Measurements from ENCODE around the gene PAX5. TPM values are rescaled to one million over a fixed set of nuclear protein-coding genes. Genes with fewer than 3 reads are reported as not detected.

Gene PAX5
- total and polyA plus RNA-seq, 9 donors, result 0.02 to 0.28 (median 0.05) TPM; not detected in 6

DNA sequence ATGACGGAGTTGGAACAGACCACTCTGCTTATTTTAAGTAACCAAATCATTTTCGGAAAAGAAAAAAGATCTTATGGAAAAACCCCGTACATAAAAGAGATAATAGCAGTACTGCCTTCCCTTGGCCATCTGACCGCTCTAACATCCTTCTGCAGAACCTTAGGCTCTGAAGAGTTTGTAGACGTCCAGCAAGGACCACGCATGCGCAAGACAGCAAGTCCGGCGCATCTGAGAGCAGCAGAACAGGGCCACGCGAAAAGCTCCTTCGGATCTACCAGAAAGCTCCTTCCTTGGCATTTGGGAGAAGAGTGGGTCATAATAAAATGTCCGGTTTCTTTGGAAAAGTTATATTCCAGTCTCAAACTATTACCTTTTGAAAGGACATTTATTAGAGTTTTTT is 26.8 kb downstream of the PAX5 start:
- TF ChIP-seq, protein P1, sequence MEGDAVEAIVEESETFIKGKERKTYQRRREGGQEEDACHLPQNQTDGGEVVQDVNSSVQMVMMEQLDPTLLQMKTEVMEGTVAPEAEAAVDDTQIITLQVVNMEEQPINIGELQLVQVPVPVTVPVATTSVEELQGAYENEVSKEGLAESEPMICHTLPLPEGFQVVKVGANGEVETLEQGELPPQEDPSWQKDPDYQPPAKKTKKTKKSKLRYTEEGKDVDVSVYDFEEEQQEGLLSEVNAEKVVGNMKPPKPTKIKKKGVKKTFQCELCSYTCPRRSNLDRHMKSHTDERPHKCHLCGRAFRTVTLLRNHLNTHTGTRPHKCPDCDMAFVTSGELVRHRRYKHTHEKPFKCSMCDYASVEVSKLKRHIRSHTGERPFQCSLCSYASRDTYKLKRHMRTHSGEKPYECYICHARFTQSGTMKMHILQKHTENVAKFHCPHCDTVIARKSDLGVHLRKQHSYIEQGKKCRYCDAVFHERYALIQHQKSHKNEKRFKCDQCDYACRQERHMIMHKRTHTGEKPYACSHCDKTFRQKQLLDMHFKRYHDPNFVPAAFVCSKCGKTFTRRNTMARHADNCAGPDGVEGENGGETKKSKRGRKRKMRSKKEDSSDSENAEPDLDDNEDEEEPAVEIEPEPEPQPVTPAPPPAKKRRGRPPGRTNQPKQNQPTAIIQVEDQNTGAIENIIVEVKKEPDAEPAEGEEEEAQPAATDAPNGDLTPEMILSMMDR (IDR thresholded peaks at IDR 0.05), result no peak
- TF ChIP-seq POLR2A (IDR thresholded peaks at IDR 0.05) (no peak), EP300 (IDR thresholded peaks at IDR 0.05) (no peak)
- Histone ChIP-seq H3K9me3 (no peaks in the 10 kb centered on the region), H3K27me3 (no peaks in the 10 kb centered on the region), H3K36me3 (no peaks in the 10 kb centered on the region), H3K4me3 (no peak overlapping the region), H3K4me1 (ENCODE audit: insufficient read depth) (peaks cover 2% of the 10 kb centered on the region), H3K27ac (no peak overlapping the region)
- no peak for DNase-seq
- intact Hi-C loops (cut with DNase I), result loop anchor here in 1 of 4 donors (10.0 kb wide), 1 partner anchor 58 kb away; no protein-coding TSS in a partner anchor
- 66 to 77% (median 67%) methylated on average over 13 of the region's 13 CpGs for WGBS, 3 donors

DNA sequence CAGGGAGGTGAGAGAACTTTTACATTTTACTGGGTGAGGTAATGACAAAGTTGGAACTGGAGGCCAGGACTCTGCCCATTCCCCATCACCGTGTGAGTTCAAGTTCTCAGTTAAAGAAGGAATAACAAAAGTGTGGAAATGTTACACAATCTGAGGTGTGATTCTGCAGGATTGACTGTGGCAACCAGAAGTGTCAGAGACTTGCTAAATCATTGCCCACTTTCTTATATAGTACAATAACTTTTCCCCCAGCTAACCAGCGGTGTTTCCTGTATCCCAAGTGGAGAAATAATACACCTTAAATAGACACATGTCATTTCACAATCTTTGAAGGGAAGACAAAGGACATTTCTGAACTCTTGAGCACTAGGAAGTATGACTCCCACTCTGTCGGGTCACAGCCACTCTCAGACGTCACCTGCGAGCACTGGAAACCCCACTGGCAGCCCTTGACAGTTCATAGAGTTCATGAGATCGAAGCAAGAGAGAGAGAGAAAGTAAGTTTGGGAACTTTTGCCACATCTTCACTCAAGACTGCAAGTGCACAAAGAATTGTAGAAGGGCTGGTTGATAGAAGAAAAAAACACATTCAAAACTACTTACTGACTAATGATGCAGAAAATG is 28.4 kb downstream of the PAX5 start:
- 60 to 72% (median 62%) methylated on average over 6 of the region's 6 CpGs for WGBS, 3 donors
- TF ChIP-seq, protein P1 (IDR thresholded peaks at IDR 0.05), result no peak
- no peak for TF ChIP-seq POLR2A (IDR thresholded peaks at IDR 0.05)
- TF ChIP-seq EP300 (IDR thresholded peaks at IDR 0.05), result no peak
- Histone ChIP-seq H3K36me3 (no peaks in the 10 kb centered on the region), H3K4me3 (no peak overlapping the region), H3K9me3 (no peaks in the 10 kb centered on the region), H3K27ac (no peak overlapping the region), H3K27me3 (no peaks in the 10 kb centered on the region), H3K4me1 (ENCODE audit: insufficient read depth) (peaks cover 2% of the 10 kb centered on the region)
- no peak for DNase-seq
- intact Hi-C loops (cut with DNase I), result loop anchor here in 1 of 4 donors (10.0 kb wide), 1 partner anchor 59 kb away; no protein-coding TSS in a partner anchor

DNA sequence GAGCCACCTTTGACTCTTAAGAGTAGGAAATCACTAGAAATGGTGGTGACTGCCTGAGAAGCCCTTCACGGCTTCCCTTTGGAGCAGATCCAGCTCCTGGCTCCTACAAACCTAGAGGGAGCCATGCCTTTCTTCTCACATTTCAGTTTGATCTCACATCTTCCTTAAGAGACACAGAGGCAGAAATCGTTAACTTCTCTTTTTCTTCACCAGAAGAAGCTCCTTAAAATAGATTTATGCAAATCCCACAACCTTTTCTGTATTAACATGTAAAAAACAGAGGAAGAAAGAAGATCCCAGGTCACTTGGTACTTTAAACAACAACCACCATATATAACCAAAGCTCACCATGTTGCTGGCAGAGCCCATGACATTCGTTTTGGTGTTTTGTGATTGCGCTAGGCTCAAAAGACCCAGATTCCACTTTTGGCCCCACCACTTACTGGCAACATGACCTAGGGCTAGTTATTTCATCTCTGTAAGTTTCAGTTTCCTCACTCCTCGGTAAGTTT is 29.6 kb downstream of the PAX5 start:
- 46 to 50% (median 46%) methylated on average over 5 of the region's 5 CpGs for WGBS, 3 donors
- TF ChIP-seq, protein P1 (IDR thresholded peaks at IDR 0.05), result no peak
- TF ChIP-seq EP300 (IDR thresholded peaks at IDR 0.05) (no peak), POLR2A (IDR thresholded peaks at IDR 0.05) (no peak)
- no peak for DNase-seq
- Histone ChIP-seq H3K4me1 (ENCODE audit: insufficient read depth) (peaks cover 2% of the 10 kb centered on the region), H3K27me3 (no peaks in the 10 kb centered on the region), H3K36me3 (no peaks in the 10 kb centered on the region), H3K9me3 (no peaks in the 10 kb centered on the region), H3K27ac (no peak overlapping the region), H3K4me3 (no peak overlapping the region)
- intact Hi-C loops (cut with DNase I), result loop anchor here in 1 of 4 donors (10.0 kb wide), 1 partner anchor 60 kb away; no protein-coding TSS in a partner anchor

DNA sequence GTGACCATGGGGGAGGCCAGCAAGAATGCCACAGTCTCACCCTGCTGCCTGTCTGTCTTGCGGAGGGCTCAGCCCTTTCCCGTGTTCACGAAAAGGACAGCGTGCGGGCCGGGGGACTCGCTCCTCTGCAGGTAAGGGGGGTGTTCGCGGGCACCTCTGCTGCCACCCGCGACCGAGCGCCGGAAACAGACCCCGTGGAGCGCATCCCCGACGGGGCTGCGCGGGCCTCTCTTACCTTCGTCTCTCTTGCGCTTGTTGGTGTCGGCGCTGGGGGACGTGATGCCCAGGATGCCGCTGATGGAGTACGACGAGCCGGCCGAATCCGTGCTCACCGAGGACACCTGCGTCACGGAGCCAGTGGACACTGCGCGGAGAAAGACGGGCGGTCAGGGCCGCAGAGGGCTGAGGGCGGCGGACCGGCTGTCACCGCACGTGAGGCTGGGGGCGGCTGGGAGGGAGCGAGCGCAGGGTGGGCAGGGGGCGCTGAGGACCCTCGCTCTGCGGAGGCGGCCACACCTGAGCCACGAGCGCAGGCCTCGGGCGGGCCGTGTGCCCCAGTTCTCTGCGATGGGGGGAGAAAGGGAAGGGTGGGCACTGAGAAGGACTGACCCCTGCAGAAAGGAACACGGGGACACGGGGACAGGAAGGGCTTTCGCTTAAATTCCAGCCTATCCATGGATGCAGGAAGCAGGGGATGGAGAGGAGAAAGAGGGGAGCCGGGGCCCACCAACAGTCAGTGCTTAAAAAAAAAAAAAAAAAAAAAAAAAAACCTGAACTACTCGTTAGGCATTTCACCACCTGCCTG is 31.5 kb downstream of the PAX5 start:
- DNase-seq, result no peak
- TF ChIP-seq POLR2A (IDR thresholded peaks at IDR 0.05), result no peak
- no peak for TF ChIP-seq EP300 (IDR thresholded peaks at IDR 0.05)
- TF ChIP-seq, protein P1 (IDR thresholded peaks at IDR 0.05), result no peak
- H3K4me3 ChIP-seq, result no peak overlapping the region
- intact Hi-C loops (cut with DNase I), result loop anchor here in 1 of 4 donors (10.0 kb wide), 1 partner anchor 62 kb away; no protein-coding TSS in a partner anchor
- no peaks in the 10 kb centered on the region for H3K9me3 ChIP-seq
- no peaks in the 10 kb centered on the region for H3K36me3 ChIP-seq
- peaks cover 2% of the 10 kb centered on the region for H3K4me1 ChIP-seq (ENCODE audit: insufficient read depth)
- H3K27me3 ChIP-seq, result no peaks in the 10 kb centered on the region
- 2 to 7% (median 7%) methylated on average over 45 to 62 of the region's 62 CpGs for WGBS, 3 donors
- H3K27ac ChIP-seq, result no peak overlapping the region

Measured in ovary (tissue), 9 donors.